K562 (cell line): Measurements from ENCODE around the gene RNASET2.

Experiments used
- AFF4 ChIP-seq: sonication (generic); formaldehyde crosslinking; IDR thresholded peaks from 2 replicates; pipeline ENCODE4 v1.8.0; 2023; ENCODE audit warnings: mild to moderate bottlenecking, missing genetic modification reagents
- CBX3 ChIP-seq, 2 experiments: IDR thresholded peaks; 1 replicate in 1 of 2; 2 replicates in 1 of 2; pipeline ENCODE4 v1.6.1; 2012; ENCODE audit warnings: inconsistent platforms in 2 of 2, low read length in 2 of 2, borderline replicate concordance in 1 of 2, control low read depth in 1 of 2
- CEBPB ChIP-seq: fragments of 450-650 bp; IDR thresholded peaks from 2 replicates; pipeline ENCODE4 v1.6.1; 2016; ENCODE audit warnings: missing genetic modification characterization, missing compliant biosample characterization
- CTCF ChIP-seq, 3 experiments: IDR thresholded peaks in 2 of 3; conservative IDR thresholded peaks in 1 of 3; 2 replicates each; pipeline ENCODE4 v1.5.1; 2011 to 2012; ENCODE audit warnings: low read length in 3 of 3, mild to moderate bottlenecking in 3 of 3, control low read depth in 2 of 3, improper control_type of control experiment in 1 of 3, inconsistent platforms in 1 of 3, low read depth in 1 of 3, mixed read lengths in 1 of 3, moderate library complexity in 1 of 3; ENCODE audit not compliant: insufficient read depth in 2 of 3
- E2F6 ChIP-seq, 2 experiments: IDR thresholded peaks; 2 replicates each; pipeline ENCODE4 v1.6.1; 2011; ENCODE audit warnings: borderline replicate concordance in 1 of 2, control low read depth in 1 of 2, low read depth in 1 of 2, low read length in 1 of 2, mild to moderate bottlenecking in 1 of 2, mixed read lengths in 1 of 2, moderate library complexity in 1 of 2; ENCODE audit not compliant: insufficient read depth in 1 of 2, insufficient read length in 1 of 2, poor library complexity in 1 of 2, severe bottlenecking in 1 of 2; ENCODE audit errors: extremely low read depth in 1 of 2
- POLR2A ChIP-seq: fragments of 450-650 bp; conservative IDR thresholded peaks from 2 replicates; pipeline ENCODE4 v1.6.1; 2016
- POLR2AphosphoS5 ChIP-seq: IDR thresholded peaks from 2 replicates; pipeline ENCODE4 v1.6.1; 2011; ENCODE audit warnings: mild to moderate bottlenecking, low read depth, low read length, moderate library complexity; ENCODE audit not compliant: control insufficient read depth, insufficient read depth
- RAD51 ChIP-seq: fragments of 450-650 bp; IDR thresholded peaks from 2 replicates; pipeline ENCODE4 v1.7.1; 2016; ENCODE audit warnings: low read depth, mild to moderate bottlenecking, borderline replicate concordance
- ZBTB33 ChIP-seq: sonication (generic); formaldehyde crosslinking; IDR thresholded peaks from 2 replicates; pipeline ENCODE4 v1.8.1; 2023; ENCODE audit warnings: mild to moderate bottlenecking, missing genetic modification reagents
- ZC3H8 ChIP-seq: fragments of 450-650 bp; IDR thresholded peaks from 2 replicates; pipeline ENCODE4 v1.6.1; 2017
- ZNF318 ChIP-seq, 2 experiments: fragments of 450-650 bp; IDR thresholded peaks; 2 replicates each; pipeline ENCODE4 v1.6.1; 2016; ENCODE audit warnings: mild to moderate bottlenecking in 2 of 2, borderline replicate concordance in 1 of 2, low read depth in 1 of 2, moderate library complexity in 1 of 2

GRCh38 chr6:166958926-166959861 is 2.8 kb upstream of the RNASET2 start:
- TF ChIP-seq CEBPB (tag) (no peak), CTCF (IDR thresholded peaks at IDR 0.05 in 2 of 3, conservative IDR thresholded peaks at IDR 0.05 in 1 of 3; ENCODE audit: insufficient read depth in 2 of 3, low read depth in 1 of 3, low read length in 3 of 3) (no peak), E2F6 (IDR thresholded peaks at IDR 0.05; ENCODE audit: borderline replicate concordance in 1 of 2, extremely low read depth in 1 of 2, insufficient read depth in 1 of 2, insufficient read length in 1 of 2, low read depth in 1 of 2, low read length in 1 of 2, poor library complexity in 1 of 2, severe bottlenecking in 1 of 2) (no peak), RAD51 (no peak), ZBTB33 (0 out of 2 replicates have a peak, but pooled peaks have one; percentile 12), ZC3H8 (no peak), POLR2AphosphoS5 (no peak), ZNF318 (IDR thresholded peaks at IDR 0.05; ENCODE audit: borderline replicate concordance in 1 of 2, low read depth in 1 of 2) (no peak), AFF4 (no peak), POLR2A (no peak), CBX3 (IDR thresholded peaks at IDR 0.05; ENCODE audit: borderline replicate concordance in 1 of 2, low read length in 2 of 2) (0 out of 3 replicates have a peak, but pooled peaks of 1 of the 2 experiments have one; percentile 26)
